Activated CD8-positive, alpha-beta memory T cell treated with anti-CD3 and anti-CD28 coated beads, Interleukin-2, amount 50 U/mL, for 1 hour (primary cell): Measurements from ENCODE around the gene OSGEPL1.
"Not testable (repeated sequence)": the region's sequence is repeated elsewhere in the genome, so short reads cannot be mapped to it uniquely, and the experiment has no call there.

ENCODE experiments used
- DNase-seq: peaks from one replicate; pipeline ENCODE4 v3.0.0-alpha.2; 2020; ENCODE audit errors: extremely low read depth

The OSGEPL1 gene

DNA sequence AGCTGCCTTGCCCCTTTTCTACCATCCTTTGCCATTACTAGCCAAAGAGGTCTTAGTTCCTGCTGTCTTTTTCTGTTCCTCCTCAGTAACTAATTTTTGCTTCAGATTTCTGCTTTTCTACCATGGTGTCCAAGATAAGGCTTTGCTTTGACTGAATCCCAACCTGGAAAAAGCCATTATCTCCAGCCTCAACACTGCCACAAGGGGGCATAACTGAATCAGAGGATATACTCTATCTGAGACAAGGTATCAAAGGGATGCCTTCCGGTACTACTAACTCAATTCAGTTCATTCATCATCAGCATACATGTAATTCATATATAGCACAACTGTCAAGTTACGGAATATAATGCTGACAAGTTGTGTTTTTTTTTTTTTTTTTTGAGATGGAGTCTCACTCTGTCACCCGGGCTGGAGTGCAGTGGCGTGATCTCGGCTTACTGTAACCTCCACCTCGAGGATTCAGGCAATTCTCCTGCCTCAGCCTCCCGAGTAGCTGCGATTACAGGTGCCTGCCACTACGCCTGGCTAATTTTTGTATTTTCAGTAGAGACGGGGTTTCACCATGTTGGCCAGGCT is 11.4 kb downstream of the OSGEPL1 start:
- no peak for DNase-seq

DNA sequence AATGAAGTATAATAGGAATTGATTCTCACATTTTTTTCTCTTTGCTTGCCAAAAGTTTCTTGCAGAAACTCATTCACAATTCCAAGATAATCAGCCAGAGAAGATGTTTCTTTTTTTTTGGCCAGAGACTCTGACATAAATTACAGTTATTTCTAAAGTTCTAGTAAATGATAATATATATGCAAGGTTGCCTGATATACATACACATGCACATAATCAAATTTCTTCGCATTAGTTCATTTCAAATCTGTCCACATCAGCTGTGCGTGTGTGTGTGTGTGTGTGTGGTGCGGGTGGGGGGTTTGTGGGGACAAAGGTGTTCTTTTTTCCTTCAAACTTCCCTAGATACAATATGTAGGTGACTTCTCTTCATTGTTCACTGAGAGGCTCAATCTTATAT is 33.2 kb downstream of the OSGEPL1 start:
- no peak for DNase-seq

DNA sequence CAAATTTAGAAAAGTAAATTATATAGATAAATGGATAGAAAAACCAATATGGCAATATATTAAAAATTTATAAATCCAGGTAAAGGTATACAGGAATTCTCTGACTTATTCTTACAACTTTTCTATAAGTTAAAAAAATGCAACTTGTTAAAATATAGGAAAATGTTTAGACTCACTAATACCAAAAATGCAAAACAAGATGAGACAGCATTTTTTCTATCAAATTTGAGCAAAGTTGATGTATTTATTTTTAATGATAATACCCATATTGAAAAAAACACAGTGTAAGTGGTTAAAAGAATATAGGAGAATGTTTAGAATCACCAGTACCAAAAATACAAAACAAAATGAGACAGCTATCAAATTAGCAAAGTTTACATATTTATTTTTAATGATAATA is 35.7 kb downstream of the OSGEPL1 start:
- no peak for DNase-seq

DNA sequence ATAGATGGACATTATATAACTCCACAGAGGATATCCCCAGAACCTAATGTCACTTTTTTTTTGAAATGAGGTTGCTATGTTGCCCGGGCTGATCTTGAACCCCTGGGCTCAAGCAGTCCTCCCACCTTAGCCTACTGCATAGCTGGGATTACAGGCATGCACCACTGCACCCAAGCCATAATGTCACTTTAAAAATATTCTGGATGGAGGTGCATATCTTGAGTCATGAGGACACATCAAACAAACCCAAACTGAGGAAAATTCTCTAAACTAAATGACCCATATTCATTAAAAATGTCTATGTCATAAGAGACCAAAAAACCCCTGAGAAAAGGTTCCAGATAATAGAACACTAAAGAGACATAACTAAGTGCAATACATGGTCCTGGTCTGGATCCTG is 36.3 kb downstream of the OSGEPL1 start:
- DNase-seq, result no peak

DNA sequence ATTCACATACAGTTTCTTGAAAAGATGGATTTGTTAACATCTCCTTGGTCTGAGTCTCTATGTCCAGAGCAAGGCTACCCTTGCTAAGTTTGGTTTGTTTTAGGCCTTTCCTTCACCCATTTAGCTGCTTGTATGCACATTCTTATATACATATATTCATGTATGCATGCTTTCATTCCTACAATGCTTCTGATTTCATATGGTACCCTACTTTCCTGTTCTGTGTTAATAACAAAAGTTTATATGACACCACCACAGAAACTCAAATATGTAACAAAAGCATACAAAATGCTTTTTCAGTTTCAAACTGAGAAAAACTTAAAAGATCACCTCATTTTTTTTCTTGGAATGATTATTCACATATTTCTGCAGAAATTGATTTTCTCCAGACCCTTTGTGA is 39.4 kb downstream of the OSGEPL1 start:
- DNase-seq, result no peak

DNA sequence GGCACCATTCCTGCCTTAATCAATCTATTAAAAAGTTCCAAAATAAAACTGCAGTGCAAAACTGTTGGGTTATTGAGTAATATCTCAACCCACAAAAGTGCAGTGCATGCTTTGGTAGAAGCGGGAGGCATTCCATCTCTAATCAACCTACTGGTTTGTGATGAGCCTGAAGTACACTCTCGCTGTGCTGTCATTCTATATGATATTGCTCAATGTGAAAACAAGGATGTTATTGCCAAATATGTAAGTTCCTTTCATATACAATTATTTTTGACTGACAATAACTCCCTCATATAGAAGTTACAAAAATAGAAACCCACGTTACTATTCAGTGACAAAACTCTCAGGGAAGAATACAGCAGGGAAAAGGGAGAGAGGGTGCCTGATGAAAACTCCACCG is 43.0 kb downstream of the OSGEPL1 start:
- no peak for DNase-seq

DNA sequence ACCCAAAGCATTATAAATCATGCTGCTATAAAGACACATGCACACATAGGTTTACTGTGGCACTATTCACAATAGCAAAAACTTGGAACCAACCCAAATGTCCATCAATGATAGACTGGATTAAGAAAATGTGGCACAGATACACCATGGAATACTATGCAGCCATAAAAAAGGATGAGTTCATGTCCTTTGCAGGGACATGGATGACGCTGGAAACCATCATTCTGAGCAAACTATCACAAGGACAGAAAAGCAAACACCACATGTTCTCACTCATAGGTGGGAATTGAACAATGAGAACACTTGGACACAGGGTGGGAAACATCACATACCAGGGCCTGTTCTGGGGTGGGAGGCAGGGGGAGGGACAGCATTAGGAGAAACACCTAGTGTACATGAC is 45.0 kb downstream of the OSGEPL1 start:
- DNase-seq, result not testable (repeated sequence)

DNA sequence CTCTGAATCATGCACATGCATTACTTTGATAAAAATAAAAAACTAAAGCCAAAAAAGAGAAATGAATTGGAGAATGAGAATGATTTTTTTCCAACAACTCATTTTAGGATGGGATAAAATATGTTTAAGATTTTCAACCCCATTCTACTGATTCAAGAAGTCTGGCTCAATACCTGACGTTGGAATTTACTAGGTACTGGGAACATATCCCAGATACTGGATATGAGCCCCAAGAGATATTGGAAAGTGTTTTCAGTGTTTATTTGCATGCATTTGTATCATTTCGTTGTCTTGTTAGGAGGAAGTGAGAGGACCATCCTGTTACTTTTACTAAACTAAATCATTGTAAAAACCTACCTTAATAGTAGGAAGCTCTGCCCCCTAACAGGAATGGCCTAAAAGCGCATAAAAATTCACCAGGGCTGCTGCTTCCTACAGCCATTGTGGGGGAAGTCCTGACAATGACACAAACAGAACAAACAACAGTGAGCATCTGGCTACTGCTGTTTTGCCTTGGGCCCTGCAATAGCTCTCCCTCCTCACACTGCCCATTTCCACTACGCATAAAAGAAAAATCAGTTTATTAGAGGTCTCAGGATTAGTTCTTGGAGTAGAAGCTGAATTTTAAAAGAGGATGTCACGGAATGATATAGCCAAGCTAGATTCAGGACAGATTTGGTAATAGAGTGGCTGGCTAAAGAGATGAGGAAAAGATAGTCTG is 52.9 kb downstream of the OSGEPL1 start:
- no peak for DNase-seq

DNA sequence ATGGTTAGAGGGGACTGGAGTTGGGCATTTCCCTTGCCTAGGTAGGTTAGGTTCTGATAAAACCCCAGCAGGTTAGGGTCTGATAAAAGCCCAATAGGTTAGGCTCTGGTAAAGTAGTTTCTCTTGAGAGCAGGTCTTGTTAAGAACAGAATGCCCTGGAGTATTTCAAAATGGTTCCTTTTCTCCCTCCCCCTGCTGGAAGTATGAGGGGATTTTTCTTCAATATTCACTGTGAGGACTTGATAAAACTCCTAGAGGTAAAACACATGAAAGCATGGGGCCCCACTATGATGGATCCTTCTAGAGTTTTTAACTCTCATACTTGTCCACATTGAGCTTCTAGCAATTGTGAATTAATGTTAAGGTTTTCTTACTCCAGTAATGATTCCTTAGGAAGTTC is 60.5 kb downstream of the OSGEPL1 start:
- DNase-seq, result no peak

DNA sequence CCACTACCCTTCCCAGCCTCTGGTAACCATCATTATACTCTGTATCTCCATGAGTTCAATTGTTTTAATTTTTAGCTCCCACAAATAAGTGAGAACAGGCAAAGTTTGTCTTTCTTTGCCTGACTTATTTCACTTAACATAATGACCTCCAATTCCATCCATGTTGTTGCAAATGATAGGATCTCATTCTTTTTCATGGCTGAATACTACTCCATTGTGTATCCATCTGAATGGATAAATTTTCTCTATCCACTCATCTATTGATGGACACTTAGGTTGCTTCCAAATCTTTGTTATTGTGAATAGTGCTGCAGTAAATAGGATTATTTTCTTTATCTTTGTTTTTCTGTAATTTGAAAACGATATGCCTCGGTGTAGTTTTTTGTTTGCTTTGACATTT is 61.9 kb downstream of the OSGEPL1 start:
- no peak for DNase-seq

DNA sequence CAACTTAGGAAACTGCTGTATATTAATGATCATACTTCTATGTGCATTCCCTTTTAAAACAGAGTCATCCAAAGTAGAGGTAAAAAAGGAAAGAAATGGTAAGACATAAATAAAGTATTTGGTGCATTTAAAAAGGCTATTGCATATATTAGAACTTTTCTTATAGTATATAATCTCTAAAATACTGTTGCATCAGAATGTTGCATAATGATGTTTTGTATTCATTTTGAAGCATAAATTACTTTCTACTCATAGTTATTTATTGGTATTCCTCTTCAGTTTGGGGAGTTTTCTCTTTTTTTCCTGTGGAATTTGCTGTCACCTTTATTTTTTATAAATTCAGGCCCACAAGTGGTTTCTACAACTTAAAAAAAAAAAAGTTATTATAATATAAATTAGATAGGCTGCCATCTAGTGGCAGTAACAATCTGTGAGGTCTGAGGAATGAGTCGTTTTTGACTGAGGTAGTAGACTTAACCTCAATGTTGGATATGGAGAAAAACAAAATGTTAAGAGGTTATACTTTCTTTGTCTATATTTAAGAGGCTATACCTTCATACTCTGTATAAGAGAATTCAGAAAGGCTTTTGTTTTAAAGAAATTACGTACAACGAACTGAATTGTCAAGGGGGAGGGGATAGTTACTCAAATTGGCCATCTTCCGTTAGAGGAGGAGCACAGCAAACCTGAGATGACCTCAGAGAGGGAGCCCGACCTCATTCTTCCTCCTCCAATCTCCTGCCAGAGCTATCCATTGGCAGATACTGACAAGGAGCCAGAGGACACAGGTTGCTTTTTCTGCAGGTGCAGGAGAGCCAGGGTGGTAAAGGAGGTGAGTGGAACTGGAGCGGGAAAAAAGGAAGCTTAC is 64.3 kb downstream of the OSGEPL1 start:
- DNase-seq, result peak; percentile 21
